NCI-H446 (cell line): ENCODE data around the gene AATF.

ENCODE experiments used
- DNase-seq, 2 experiments: peaks; one replicate each; lab custom pipeline; 2025; lab: John Stamatoyannopoulos, UW

Gene AATF

GRCh38 chr17:36948717-36949460, at the start of gene AATF:
Gene AATF, plus strand, starts transcription at chr17:36948954. Its CDS starts 172 bp downstream, at chr17:36949126.
- peak; percentile 88 to 98 for DNase-seq

- peak; percentile 33 to 66 for DNase-seq
Measured at GRCh38 chr17:36899250-36900159, 49.2 kb upstream of the AATF start.

GRCh38 chr17:36900160-36900512, 48.6 kb upstream of the AATF start:
- DNase-seq: peak in 1 of 2 experiments; percentile 65

GRCh38 chr17:36901506-36901905, 47.2 kb upstream of the AATF start:
- DNase-seq: no peak

GRCh38 chr17:36907407-36907806, 41.3 kb upstream of the AATF start:
- DNase-seq: no peak

- no peak for DNase-seq
Measured at GRCh38 chr17:36910513-36910912, 38.2 kb upstream of the AATF start.

- no peak for DNase-seq
Measured at GRCh38 chr17:36911001-36911400, 37.8 kb upstream of the AATF start.

- DNase-seq: no peak
Measured at GRCh38 chr17:36913132-36913531, 35.6 kb upstream of the AATF start.

- DNase-seq: no peak
Measured at GRCh38 chr17:36918211-36918691, 30.5 kb upstream of the AATF start.

- no peak for DNase-seq
Measured at GRCh38 chr17:36919407-36919968, 29.3 kb upstream of the AATF start.

- DNase-seq: no peak
Measured at GRCh38 chr17:36920032-36921005, 28.4 kb upstream of the AATF start.

GRCh38 chr17:36921095-36921851, 27.5 kb upstream of the AATF start:
- DNase-seq: no peak

- DNase-seq: no peak
Measured at GRCh38 chr17:36922175-36922574, 26.6 kb upstream of the AATF start.

- no peak for DNase-seq
Measured at GRCh38 chr17:36923814-36924221, 24.9 kb upstream of the AATF start.

GRCh38 chr17:36926226-36926625, 22.5 kb upstream of the AATF start:
- DNase-seq: no peak

GRCh38 chr17:36926701-36927100, 22.1 kb upstream of the AATF start:
- DNase-seq: no peak

GRCh38 chr17:36928471-36929345, 20.0 kb upstream of the AATF start:
- no peak for DNase-seq

- DNase-seq: no peak
Measured at GRCh38 chr17:36929851-36930582, 18.7 kb upstream of the AATF start.

GRCh38 chr17:36930583-36930900, 18.2 kb upstream of the AATF start:
- no peak for DNase-seq
